ENCODE results near the gene ACADS.
"Not testable (repeated sequence)": the region's sequence is repeated elsewhere in the genome, so short reads cannot be mapped to it uniquely, and the experiment has no call there.

The ACADS gene

DNA sequence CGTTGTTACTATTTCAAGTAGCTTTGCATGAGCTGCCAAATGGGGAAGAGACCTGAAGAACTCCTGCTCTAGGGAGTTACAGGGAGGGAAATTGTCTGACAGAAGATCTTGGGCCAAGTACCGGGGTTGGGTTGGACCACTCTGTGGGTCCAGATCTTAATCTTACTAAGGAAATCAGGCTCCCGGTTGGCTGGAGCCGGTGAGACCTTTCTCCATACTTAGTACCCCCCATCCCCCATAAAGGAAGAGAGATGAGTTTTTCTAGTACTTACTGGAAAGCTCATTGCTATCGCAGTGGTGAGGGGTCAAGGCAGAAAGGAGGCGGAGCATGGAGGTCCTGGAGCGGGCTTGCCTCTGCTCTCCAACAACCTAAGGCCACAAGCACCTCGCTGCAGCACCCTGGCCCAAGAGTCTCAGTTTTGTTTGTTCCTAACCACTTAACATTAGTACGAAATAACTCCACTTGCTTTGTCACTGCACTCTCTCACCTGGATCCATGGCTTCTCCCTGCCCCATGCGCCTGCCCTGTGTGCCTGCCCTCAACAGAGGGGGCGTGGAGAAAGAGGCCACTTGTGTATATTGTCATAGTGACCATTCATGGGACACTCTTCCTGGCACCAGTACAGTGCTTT is 22.2 kb upstream of the ACADS start:
- no peak for DNase-seq

DNA sequence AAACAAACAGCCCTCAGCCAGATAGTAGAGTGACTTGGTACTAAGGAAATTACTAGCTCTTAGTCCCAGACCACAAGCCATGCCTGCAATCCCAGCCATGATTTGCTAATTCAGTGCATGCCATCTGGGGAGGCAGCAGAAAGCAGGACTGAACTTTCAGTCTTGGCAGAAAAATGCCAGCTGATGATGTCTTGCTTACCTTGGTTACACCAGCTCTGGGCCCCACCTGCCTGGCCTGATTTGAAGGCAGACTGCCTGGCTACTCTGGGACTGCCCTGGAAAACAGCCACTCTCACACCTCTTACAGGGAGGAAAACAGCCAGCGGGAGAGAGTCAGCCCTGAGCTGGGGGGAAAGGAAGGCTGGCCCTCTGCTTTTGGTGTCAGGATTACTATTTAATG is 20.0 kb upstream of the ACADS start:
- DNase-seq = no peak

DNA sequence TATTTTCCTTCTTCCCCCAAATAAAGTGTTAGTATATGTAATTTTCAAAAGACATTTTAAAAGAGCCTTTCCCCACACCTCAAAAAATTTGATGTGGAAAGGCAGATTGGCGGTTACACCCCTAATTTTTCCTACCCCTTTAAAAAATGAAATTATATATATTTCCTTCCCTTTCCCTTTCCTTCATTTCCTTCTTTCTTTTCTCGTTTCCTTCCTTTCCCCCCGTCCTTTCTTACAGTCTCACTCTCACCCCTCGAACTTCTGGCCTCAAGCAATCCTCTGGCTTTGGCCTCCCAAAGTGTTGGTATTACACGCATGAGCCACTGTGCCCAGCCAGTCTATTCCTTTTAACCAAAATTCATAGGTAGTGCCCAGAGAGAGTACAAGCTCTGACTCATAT is 19.6 kb upstream of the ACADS start:
- DNase-seq = no peak

DNA sequence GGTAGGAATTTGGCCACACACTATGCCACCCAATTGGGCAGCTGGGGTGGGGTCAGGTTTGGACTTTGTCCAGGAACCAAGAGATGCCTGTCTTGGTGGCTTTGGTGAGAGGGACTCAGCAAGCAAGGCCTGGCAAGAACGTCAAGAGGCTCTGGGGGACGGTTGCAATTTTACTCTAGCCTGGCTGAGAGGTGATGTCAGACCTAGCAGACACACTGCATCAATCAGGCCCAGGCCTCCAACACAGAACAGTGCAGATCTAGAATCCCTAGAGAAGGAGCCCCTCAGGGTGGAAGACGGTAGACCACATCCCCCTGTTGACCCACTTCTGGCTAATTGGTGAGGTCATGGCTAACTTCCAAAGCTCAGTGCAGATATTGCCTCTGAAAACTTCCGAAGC is 17.0 kb upstream of the ACADS start:
- DNase-seq = no peak

DNA sequence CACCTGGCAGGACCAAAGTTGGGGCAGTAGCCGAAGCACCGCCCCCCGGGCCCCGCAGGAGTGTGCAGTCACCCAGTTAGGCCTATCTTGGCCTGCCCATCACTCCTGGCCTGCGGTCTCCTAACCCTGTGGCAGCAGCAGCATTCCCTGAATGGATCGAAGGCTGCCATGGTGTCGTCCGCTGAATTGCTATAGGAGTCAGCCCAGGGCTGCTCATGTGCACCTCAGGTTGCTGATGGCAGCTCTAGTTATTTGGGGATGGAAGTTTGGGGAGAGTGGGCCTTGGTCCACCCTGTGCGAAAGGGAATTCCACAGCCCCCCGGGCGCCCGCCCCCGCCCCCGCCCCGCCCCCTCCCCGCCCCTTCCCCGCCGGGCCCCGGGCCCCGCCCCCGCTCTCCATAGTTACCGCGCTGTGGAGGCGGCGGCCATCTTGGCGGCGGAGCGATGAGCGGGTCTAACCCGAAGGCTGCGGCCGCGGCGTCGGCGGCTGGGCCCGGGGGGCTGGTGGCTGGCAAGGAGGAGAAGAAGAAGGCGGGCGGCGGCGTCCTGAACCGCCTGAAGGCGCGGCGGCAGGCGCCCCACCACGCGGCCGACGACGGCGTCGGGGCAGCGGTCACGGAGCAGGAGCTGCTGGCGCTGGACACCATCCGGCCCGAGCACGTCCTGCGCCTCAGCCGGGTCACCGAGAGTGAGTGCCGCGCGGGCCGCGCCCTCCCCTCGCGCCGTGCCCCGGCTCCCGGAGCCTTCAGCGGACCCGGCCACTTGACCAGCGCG is 15.4 kb upstream of the ACADS start, which contains the start of gene UNC119B:
UNC119B (plus strand) TSS at position 428 of the 774 bp plus-strand sequence; CDS start at position 445, 17 bp downstream.
- DNase-seq = peak; percentile 78

DNA sequence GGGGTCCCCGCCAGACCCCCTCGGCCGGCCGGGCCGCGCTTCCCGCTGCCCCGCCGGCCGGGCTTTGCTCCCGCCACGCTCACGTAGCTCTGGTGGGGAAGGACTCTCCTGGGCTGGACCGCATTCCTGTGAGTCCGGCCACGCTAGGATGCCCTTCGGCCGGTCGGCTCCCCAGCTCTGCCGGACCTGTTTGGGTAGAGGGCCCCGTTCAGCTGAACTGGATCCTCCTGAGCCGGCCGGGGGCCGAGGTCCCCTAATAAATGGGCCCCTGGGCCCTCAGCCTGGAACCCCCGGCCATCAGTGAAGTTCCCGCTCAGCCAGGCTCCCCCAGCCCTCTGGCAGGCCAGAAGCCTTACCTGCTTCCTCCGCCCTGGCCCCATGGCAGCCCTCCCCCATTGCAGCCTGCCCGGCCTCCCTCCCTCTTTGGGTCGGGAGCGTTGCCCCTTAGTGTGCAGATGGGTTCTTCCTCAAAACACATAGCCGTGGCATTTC is 14.8 kb upstream of the ACADS start:
- peak; percentile 49 for DNase-seq

DNA sequence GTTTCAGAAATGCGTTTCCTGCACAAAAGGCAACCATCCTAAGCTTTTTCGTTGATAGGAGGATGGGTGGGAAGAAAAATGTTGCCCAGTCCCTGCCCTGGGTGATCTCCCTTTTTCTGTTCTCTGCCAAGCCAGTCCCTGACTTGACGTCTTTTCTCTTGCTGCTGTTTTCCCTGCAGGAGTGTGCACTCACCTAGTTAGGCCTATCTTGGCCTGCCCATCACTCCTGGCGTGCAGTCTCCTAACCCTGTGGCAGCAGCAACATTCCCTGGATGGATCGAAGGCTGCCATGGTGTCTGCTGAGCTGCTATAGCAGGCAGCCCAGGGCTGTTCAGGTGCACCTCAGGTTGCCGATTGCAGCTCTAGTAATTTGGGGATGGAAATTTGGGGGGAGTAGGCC is 14.2 kb upstream of the ACADS start:
- DNase-seq = no peak

DNA sequence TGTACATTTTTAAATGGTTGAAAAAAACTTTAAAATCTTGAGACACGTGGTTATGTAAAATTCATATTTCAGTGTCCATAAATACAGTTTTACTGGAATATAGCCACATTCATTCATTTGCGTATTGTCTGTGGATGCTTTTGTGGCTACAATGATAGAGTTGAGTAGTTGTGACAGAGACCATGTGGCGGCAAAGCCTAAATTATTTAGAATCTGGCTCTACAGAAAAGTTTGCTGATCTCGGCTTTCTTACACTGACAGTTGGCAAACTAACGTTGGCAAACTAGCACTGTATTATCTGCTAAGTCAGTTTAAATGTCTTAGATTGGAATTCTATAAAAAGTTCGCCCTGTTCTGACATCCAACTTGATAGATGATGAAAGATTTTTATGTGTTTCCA is 13.0 kb upstream of the ACADS start:
- DNase-seq = no peak

DNA sequence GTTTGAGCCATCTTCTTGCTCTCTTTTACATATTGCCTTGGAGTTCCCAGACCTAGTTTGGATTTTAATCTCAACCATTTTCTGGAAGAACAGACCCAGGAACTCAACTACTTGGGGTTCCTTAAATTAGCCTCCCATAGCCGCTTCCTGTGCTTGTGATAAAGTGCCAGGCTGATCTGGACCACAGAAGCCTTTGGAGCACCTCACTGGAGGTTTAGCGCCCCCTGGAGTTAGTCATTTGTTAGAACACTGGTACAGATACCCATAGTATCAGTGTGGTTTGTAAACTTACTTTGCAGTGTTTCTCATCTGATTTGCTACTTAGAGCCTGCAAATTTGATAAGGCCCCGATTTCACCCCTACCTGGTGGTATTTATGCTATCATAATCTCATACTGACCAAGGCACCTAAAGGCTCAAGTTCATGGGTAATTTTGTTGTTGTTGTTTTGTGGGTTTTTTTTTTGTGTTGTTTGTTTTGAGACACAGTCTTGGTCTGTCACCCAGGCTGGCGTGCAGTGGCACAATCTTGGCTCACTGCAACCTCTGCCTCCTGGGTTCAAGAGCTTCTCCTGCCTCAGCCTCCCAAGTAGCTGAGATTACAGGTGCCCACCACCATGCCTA is 11.7 kb upstream of the ACADS start:
- peak; percentile 66 for DNase-seq

DNA sequence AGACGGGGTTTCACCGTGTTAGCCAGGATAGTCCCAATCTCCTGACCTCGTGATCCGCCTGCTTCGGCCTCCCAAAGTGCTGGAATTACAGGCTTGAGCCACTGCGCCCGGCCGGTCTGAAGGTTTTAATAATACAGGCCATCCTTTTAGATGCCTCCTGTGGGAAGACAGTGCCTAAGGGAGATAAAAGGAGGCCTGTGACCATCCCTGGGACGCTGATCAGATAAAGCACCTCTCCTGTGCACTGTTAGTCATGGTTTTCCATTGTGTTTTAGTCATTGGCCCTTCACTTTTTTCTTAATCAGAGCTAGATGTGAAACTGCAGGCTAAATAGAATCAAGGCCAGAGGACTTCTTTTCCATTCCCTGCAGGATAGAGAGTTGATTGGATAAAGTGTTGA is 7.6 kb upstream of the ACADS start:
- no peak for DNase-seq

DNA sequence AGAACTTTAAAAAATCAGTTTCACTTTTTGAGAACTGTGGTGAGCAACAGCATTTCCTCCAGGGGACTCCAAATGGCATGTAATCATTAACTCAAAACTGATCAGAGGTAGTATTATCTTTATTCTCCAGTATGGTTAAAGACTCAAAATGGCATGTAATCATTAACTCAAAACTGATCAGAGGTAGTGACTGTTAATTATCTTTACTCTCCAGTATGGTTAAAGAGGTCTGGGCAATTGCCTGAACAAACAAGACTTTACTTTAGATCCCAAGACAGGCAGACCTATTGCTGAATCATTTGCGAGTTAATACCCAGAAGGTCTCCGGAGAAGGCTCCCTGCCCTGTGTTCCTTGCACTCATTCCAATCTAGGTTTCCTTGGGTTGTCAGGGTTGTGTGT is 6.6 kb upstream of the ACADS start:
- DNase-seq = no peak

DNA sequence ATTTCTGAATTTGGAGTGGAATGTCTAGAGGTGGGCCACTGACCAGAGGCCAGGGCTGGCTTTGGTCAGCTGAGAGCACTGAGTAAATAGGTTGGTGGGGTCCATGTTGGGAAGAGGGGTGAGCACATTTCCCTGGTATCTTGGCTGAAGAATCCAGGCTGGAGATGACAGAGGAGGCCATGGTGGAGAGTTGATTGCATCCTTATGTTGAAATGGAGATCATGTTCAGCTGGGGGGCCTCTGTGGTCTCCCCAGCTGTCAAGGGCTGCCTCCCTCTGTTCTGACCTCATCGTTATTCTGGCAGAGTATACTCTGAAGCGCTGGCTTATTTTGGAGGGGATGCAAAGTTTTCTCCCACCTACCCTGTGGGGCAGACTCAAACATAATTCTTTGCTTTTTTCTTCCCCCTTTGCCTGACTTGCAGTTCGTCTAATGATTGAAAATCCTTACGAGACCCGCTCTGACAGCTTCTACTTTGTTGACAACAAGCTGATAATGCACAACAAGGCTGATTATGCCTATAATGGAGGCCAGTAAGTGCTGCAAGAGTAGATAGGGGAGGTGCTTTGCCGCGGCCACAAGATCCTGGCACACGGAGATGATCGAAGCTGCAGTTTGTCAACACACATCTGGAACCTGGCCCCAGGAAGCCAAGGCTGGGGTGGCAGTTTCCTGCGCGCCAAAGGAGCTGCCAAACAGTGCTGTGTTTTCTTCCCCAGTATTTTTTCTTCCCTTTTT is 6.0 kb upstream of the ACADS start:
- no peak for DNase-seq

DNA sequence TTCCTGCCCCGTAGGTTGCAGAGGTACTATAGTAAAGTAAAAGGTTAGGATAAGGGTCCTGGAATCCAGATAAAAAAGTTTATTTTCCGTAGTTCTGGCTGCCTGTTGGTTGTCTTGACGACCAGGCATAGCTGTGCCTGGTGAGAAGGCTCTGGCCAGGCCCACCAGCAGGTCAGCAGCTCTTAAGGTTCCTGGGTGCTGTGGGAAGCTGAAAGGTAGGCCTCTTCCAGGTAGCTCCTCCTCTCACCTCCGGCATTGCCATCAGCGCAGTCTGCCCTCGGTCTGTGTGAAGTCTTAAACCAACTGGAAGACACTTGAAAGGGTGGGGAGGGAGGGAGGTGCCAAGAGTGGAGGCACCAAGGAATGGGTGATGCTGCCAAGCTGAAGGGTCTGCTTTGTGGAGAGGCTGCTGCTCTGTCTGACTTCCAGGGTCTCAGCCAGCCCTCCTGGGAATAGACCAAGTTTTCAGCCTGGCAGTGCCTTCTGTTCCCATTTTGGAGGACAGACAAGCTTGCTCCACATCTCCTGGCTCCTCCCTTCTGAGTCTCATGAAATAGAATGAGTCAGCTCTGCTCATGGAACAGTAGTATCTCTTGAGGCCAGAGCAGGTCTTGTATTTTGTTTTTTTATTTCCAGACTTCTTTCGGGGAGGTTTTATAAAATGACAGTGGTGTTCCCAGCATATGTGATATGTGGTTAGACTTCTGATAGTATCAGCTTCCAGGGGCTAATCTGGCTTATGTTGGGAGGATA is 5.2 kb upstream of the ACADS start:
- no peak for DNase-seq

DNA sequence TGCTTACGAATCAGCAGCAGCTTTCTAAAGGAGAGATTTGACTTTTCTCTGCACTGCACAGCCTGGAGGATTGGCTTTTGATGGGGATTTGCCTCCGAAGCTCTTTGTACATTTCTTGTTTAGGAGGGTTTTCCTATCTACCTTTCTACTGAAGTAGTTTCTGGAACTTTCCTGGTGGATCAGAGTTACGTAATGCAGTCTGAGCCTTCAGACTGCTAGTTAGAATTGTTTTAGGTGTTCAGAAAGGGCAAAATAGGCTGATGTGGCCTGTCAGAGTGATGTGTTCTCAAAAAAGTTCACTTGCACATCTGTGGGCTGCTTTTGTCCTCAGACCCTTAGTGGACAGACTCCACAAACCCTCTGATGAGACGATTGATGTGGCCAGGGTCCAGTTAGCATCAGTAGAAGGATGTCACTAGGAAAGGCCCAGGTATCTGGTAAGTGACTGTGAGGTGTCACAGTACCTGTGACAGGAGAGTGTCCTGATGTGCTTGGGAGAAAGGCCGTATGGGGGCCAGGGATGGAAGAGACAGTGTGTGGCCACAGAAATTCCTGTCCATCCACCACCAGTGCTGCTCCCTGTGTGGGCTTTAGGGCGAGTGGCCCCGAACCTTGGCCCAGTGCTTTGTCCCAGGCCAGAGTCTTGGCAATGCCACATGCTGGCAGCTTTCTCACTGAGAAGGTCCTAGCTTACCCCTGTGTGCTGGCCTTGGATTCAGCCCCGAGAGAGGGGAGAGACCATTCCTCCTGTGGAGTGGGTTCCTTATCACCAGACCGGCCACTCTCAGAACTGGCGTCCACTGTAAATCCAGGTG is 4.4 kb upstream of the ACADS start:
- DNase-seq = no peak

DNA sequence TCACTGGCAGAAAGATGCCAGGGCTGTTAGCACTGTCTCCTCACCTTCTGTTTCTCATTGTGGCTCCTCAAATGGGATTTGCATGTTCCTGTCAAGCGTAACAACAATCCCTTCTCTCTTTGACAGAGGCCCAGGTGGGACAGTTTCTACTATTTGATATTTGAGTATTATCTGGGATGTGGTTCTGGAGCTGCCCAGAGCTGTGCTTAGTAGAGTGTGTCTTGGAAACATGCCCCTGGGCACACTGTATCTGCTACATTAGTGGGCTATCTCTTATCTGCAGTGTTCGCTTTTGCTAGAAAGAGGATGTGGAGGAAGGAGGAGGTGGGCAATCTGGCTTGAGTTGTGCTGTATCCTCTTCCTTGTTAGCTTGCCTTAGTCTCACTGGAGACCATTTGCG is 3.8 kb upstream of the ACADS start:
- DNase-seq = no peak

DNA sequence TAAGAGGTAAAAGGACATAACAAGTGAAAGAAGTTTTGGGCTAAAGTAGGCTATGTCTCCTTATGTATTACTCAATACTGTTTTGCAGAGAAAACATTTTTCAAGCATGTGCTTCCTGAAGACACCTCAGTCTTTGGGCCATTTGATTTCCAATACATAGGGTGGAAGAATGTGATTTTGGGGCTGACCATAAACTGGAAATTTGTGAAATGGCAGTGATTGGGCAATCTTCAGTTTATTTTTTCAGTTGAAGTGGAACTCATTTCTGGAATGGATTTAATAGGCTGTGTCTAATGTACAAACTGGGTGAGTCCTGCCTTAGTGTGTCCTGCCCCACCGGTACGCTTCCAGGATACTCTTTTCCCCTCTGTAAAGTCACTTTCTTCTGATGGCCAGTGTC is 2.8 kb upstream of the ACADS start:
- DNase-seq = no peak

DNA sequence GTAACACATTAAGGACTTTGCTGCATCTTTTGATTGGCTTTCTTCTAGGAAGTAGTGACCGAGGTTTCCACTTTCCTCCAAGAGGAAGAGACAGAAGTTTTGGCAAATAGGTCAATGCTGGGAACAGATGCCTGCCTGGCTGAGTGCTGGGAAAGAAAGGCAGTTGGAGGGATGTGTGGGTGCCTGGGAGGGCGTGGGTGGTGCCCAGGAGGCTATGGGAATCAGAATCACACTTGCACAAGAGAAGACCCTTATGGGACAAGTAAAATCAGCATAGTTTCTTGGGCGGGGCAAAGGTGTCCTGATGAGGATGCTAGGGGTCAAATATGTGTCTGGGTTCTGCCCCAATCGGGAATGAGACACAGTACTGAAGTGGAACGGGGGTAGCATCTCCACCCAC is 906 bp upstream of the ACADS start:
- DNase-seq = no peak

DNA sequence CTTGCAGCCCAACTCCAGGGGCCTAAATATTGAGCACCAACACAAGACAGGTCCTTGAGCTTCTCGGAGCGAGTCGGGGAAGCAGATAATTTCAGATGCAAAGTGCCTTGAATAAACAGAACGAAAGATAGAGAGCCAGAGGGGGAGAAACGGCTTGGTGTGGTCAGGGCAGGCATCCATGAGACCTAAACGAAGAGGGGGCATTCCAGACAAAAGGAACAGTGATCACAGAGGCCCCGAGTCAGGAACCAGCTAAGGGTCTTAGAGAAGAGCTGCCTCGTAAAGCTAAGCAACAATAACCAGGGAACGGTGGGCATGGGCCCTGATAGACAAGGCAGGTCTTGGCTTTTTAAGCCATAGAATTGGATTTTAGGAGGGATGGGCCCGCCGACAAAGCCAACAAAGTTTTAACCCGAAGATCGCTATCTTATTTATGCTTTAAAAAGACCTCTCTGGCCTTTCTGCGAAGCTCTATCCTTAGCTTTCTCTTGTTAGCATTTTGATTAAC is 421 bp upstream of the ACADS start:
- no peak for DNase-seq

DNA sequence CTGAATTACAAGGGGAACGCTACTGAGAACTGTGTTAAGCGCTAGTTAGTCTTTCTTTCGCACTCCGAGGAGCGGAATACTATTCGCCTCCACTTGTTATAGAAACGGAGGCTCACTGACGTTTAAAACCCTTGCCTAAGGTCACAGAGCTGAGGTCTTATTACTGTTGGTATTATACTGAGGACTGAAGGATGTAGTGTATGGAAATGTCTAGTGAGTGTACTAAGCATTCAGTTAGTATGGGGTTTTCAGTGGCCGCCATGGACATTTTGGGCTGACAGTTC is 826 bp downstream of the ACADS start:
- DNase-seq = no peak

DNA sequence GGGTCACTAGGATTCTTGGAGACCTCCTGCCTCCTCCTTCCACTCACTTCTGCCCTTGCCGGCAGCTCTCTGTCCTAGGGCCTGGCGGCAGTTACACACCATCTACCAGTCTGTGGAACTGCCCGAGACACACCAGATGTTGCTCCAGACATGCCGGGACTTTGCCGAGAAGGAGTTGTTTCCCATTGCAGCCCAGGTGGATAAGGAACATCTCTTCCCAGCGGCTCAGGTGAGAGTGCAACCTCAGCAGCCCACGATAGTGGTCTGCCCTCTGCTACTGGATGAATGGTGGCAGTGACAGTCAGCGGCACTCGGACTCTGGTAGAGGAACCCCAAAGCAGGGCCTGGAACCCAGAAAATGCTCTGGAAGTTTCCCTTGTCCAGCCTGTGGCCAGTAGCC is 1.3 kb downstream of the ACADS start:
- no peak for DNase-seq

DNA sequence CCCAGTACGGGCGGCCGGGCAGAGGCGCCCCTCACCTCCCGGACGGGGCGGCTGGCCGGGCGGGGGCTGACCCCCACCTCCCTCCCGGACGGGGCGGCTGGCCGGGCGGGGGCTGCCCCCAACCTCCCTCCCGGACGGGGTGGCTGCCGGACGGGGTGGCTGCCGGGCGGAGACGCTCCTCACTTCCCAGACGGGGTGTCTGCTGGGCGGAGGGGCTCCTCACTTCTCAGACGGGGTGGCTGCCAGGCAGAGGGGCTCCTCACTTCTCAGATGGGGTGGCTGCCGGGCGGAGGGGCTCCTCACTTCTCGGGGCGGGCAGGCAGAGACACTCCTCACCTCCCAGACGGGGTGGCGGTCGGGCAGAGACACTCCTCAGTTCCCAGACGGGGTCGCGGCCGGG is 6.6 kb downstream of the ACADS start:
- not testable (repeated sequence) for DNase-seq

DNA sequence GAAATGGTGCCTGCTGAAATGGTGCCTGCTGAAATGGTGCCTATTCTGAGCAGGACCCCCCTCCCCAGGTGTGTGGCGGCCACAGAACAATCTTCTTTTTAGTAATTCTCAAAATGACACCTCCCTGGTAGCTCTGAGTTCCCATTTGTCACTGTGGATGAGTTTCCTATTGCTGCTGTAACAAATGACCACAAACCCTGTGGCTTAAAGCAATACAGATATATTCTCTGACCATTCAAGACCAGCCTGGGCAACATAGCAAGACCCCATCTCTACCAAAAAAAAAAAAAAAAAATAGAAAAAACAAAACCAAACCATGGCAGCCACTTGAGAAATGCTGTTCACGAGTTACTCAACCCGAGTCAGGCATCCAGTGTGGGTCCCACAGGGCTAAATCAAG is 7.9 kb downstream of the ACADS start:
- DNase-seq = no peak

All from activated CD4-positive, CD25-positive, alpha-beta regulatory T cell treated with anti-CD3 and anti-CD28 coated beads, Interleukin-2, amount 50 U/mL, for 72 hours (primary cell).